ENCODE measurements around the gene PSMG3.

Gene PSMG3

DNA sequence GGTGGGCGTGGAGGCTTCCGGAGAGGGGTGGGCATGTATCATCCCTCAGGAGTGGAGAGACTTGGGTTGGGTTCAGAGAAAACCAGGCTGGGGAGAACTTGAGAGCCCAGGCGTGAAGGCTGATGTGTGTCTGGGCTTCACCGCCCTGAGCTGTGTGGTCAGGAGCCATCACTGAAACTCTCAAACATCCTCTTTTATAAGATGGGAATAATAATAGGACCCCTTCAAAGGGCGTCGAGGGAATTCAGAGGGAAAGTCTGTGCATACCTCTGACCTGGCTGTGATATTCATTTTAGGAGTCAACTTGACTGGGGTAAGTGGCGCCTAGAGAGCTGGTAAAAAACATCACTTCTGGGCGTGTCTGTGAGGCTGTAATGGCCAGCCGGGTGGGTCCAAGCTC lies 21.1 kb upstream of the PSMG3 start:
- H4K20me1 ChIP-seq (ENCODE audit: low read depth, low read length) = no peaks in the 10 kb centered on the region
- TF ChIP-seq EZH2phosphoT487 (conservative IDR thresholded peaks at IDR 0.05; ENCODE audit: low read length) (no peak), CTCF (IDR thresholded peaks at IDR 0.05; ENCODE audit: insufficient read depth, low read length, poor library complexity, severe bottlenecking) (no peak)
- no peak overlapping the region for H3K4me3 ChIP-seq (ENCODE audit: insufficient read depth, low read length, poor library complexity, severe bottlenecking)
- H3K27me3 ChIP-seq (ENCODE audit: low read length) = no peaks in the 10 kb centered on the region
- no peak overlapping the region for H3K9ac ChIP-seq (ENCODE audit: low read length)
- H3F3A ChIP-seq (ENCODE audit: insufficient read depth) = no peaks in the 10 kb centered on the region
- no peaks in the 10 kb centered on the region for H3K79me2 ChIP-seq (ENCODE audit: insufficient read depth, low read length)
- H3K36me3 ChIP-seq (ENCODE audit: low read length) = no peaks in the 10 kb centered on the region
- H2AFZ ChIP-seq (ENCODE audit: low read depth, low read length, severe bottlenecking) = no peak overlapping the region
- H3K9me3 ChIP-seq (ENCODE audit: insufficient read depth, low read length) = no peaks in the 10 kb centered on the region
- H3K4me2 ChIP-seq (ENCODE audit: low read depth, low read length, poor library complexity, severe bottlenecking) = no peak overlapping the region
- no peak overlapping the region for H3K27ac ChIP-seq (ENCODE audit: low read depth, low read length)
- H3K9me2 ChIP-seq (replicated peaks; ENCODE audit: insufficient read depth, low read length) = no peaks in the 10 kb centered on the region

- no peaks in the 10 kb centered on the region for H3K36me3 ChIP-seq (ENCODE audit: low read length)
- no peaks in the 10 kb centered on the region for H3K79me2 ChIP-seq (ENCODE audit: insufficient read depth, low read length)
- no peaks in the 10 kb centered on the region for H4K20me1 ChIP-seq (ENCODE audit: low read depth, low read length)
- no peak overlapping the region for H2AFZ ChIP-seq (ENCODE audit: low read depth, low read length, severe bottlenecking)
- H3K4me3 ChIP-seq (ENCODE audit: insufficient read depth, low read length, poor library complexity, severe bottlenecking) = no peak overlapping the region
- H3K4me2 ChIP-seq (ENCODE audit: low read depth, low read length, poor library complexity, severe bottlenecking) = no peak overlapping the region
- no peaks in the 10 kb centered on the region for H3F3A ChIP-seq (ENCODE audit: insufficient read depth)
- no peaks in the 10 kb centered on the region for H3K27me3 ChIP-seq (ENCODE audit: low read length)
- H3K9ac ChIP-seq (ENCODE audit: low read length) = no peak overlapping the region
- H3K9me3 ChIP-seq (ENCODE audit: insufficient read depth, low read length) = no peaks in the 10 kb centered on the region
- TF ChIP-seq EZH2phosphoT487 (conservative IDR thresholded peaks at IDR 0.05; ENCODE audit: low read length) = no peak
- TF ChIP-seq CTCF (IDR thresholded peaks at IDR 0.05; ENCODE audit: insufficient read depth, low read length, poor library complexity, severe bottlenecking) = no peak
- no peak overlapping the region for H3K27ac ChIP-seq (ENCODE audit: low read depth, low read length)
- no peaks in the 10 kb centered on the region for H3K9me2 ChIP-seq (replicated peaks; ENCODE audit: insufficient read depth, low read length)
Observed at GRCh38 chr7:1590476-1590875, 20.6 kb upstream of the PSMG3 start.

DNA sequence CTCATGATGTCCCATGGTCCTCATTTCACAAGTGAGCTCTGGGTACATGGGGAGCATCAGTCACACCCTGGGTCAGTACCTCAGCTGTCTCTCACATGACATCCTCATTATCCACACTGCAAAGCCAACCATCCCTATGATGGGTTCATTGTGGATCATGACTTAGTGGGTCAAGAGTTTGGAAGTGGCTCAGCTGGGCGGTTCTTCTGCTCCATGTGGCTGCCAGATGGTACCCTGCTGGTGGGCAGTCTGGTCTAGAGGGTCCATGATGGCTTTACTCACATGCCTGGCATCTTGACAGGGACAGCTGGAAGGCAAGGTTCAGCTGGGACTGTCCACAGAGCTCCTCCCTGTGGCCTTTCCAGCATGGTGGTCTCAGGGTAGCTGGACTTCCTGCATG lies 19.1 kb upstream of the PSMG3 start:
- no peak overlapping the region for H3K4me2 ChIP-seq (ENCODE audit: low read depth, low read length, poor library complexity, severe bottlenecking)
- no peaks in the 10 kb centered on the region for H3K36me3 ChIP-seq (ENCODE audit: low read length)
- no peaks in the 10 kb centered on the region for H3K79me2 ChIP-seq (ENCODE audit: insufficient read depth, low read length)
- no peaks in the 10 kb centered on the region for H3K9me3 ChIP-seq (ENCODE audit: insufficient read depth, low read length)
- no peak overlapping the region for H3K4me3 ChIP-seq (ENCODE audit: insufficient read depth, low read length, poor library complexity, severe bottlenecking)
- H2AFZ ChIP-seq (ENCODE audit: low read depth, low read length, severe bottlenecking) = no peak overlapping the region
- no peak overlapping the region for H3K9ac ChIP-seq (ENCODE audit: low read length)
- no peaks in the 10 kb centered on the region for H3K27me3 ChIP-seq (ENCODE audit: low read length)
- no peaks in the 10 kb centered on the region for H3K9me2 ChIP-seq (replicated peaks; ENCODE audit: insufficient read depth, low read length)
- no peak for TF ChIP-seq CTCF (IDR thresholded peaks at IDR 0.05; ENCODE audit: insufficient read depth, low read length, poor library complexity, severe bottlenecking)
- no peak for TF ChIP-seq EZH2phosphoT487 (conservative IDR thresholded peaks at IDR 0.05; ENCODE audit: low read length)
- H4K20me1 ChIP-seq (ENCODE audit: low read depth, low read length) = no peaks in the 10 kb centered on the region
- no peaks in the 10 kb centered on the region for H3F3A ChIP-seq (ENCODE audit: insufficient read depth)
- no peak overlapping the region for H3K27ac ChIP-seq (ENCODE audit: low read depth, low read length)

- Histone ChIP-seq H3K27ac (ENCODE audit: low read depth, low read length) (no peak overlapping the region), H4K20me1 (ENCODE audit: low read depth, low read length) (no peaks in the 10 kb centered on the region), H3K9me2 (replicated peaks; ENCODE audit: insufficient read depth, low read length) (no peaks in the 10 kb centered on the region), H3F3A (ENCODE audit: insufficient read depth) (no peaks in the 10 kb centered on the region), H3K9me3 (ENCODE audit: insufficient read depth, low read length) (no peaks in the 10 kb centered on the region), H3K9ac (ENCODE audit: low read length) (no peak overlapping the region), H3K4me2 (ENCODE audit: low read depth, low read length, poor library complexity, severe bottlenecking) (no peak overlapping the region), H3K27me3 (ENCODE audit: low read length) (no peaks in the 10 kb centered on the region), H3K4me3 (ENCODE audit: insufficient read depth, low read length, poor library complexity, severe bottlenecking) (no peak overlapping the region), H3K79me2 (ENCODE audit: insufficient read depth, low read length) (no peaks in the 10 kb centered on the region), H2AFZ (ENCODE audit: low read depth, low read length, severe bottlenecking) (no peak overlapping the region), H3K36me3 (ENCODE audit: low read length) (no peaks in the 10 kb centered on the region)
- TF ChIP-seq EZH2phosphoT487 (conservative IDR thresholded peaks at IDR 0.05; ENCODE audit: low read length) (no peak), CTCF (IDR thresholded peaks at IDR 0.05; ENCODE audit: insufficient read depth, low read length, poor library complexity, severe bottlenecking) (no peak)
Observed at GRCh38 chr7:1587738-1588137, 17.9 kb upstream of the PSMG3 start.
